ENCODE data around the gene PXDC1.

GRCh38 chr6:3769610-3770009 lies 18.1 kb upstream of the PXDC1 start:
- TF ChIP-seq CTCF (IDR thresholded peaks at IDR 0.05): no peak
- TF ChIP-seq POLR2AphosphoS5 (IDR thresholded peaks at IDR 0.05; ENCODE audit: low read depth, low read length): no peak

Measured in Panc1 (cell line).